Liver (tissue), 9 donors: ENCODE measurements around the gene TWSG1. TPM values are rescaled to one million over a fixed set of nuclear protein-coding genes. Genes with fewer than 3 reads are reported as not detected.
"Not testable (repeated sequence)": the region's sequence is repeated elsewhere in the genome, so short reads cannot be mapped to it uniquely, and the experiment has no call there.

Experiments
- DNase-seq: peaks from one replicate; pipeline ENCODE4 v3.0.0-alpha.2; 2017; ENCODE audit warnings: low spot score
- H3K27ac ChIP-seq, 2 donors: one replicate each; pipeline ENCODE4 v1.7.0; 2013; ENCODE audit warnings: inconsistent platforms in 2 of 2, low read length in 2 of 2, control low read depth in 1 of 2, low read depth in 1 of 2, mild to moderate bottlenecking in 1 of 2
- H3K27me3 ChIP-seq, 4 donors: one replicate each; pipeline versions ENCODE4 v1.6.1 to v1.7.0; 2013; ENCODE audit warnings: low read length in 3 of 4, inconsistent platforms in 1 of 4, mild to moderate bottlenecking in 1 of 4, moderate library complexity in 1 of 4; ENCODE audit not compliant: control insufficient read depth in 4 of 4, insufficient read depth in 4 of 4
- H3K36me3 ChIP-seq, 4 donors: one replicate each; pipeline versions ENCODE4 v1.6.1 to v1.7.0; 2013; ENCODE audit warnings: low read length in 3 of 4, mild to moderate bottlenecking in 3 of 4, low read depth in 1 of 4, moderate library complexity in 1 of 4; ENCODE audit not compliant: control insufficient read depth in 4 of 4, insufficient read depth in 3 of 4
- H3K4me1 ChIP-seq, 4 donors: one replicate each; pipeline versions ENCODE4 v1.6.1 to v1.7.0; 2013; ENCODE audit warnings: low read length in 3 of 4, mild to moderate bottlenecking in 3 of 4, moderate library complexity in 1 of 4; ENCODE audit not compliant: control insufficient read depth in 4 of 4, insufficient read depth in 4 of 4
- H3K4me3 ChIP-seq, 3 donors: one replicate each; pipeline versions ENCODE4 v1.6.1 to v1.7.0; 2013; ENCODE audit warnings: low read length in 3 of 3, control low read depth in 1 of 3, low read depth in 1 of 3, mild to moderate bottlenecking in 1 of 3
- H3K9ac ChIP-seq, 2 donors: one replicate each; pipeline ENCODE4 v1.7.0; 2013; ENCODE audit warnings: low read length in 2 of 2, mild to moderate bottlenecking in 2 of 2, moderate library complexity in 2 of 2, control low read depth in 1 of 2, low read depth in 1 of 2
- H3K9me3 ChIP-seq, 4 donors: one replicate each; pipeline versions ENCODE4 v1.6.1 to v1.7.0; 2013; ENCODE audit warnings: low read length in 3 of 4; ENCODE audit not compliant: control insufficient read depth in 4 of 4
- EGR1 ChIP-seq, 2 donors: IDR thresholded peaks; 2 replicates each; pipeline ENCODE4 v1.6.1; 2016 to 2018; ENCODE audit warnings: antibody characterized with exemption in 2 of 2, low read depth in 2 of 2
- FOXA1 ChIP-seq: IDR thresholded peaks from 2 replicates; pipeline ENCODE4 v1.6.1; 2016; ENCODE audit warnings: antibody characterized with exemption
- FOXA2 ChIP-seq: IDR thresholded peaks from 2 replicates; pipeline ENCODE4 v1.6.1; 2016; ENCODE audit warnings: antibody characterized with exemption
- HNF4A ChIP-seq, 2 donors: conservative IDR thresholded peaks; 2 replicates each; pipeline ENCODE4 v1.6.1; 2016; ENCODE audit warnings: antibody characterized with exemption in 2 of 2, mild to moderate bottlenecking in 2 of 2
- WGBS: extraction: QIAGEN DNeasy Blood & Tissue Kit; methylation state at CpG from one replicate; pipeline ENCODE4 v1.1.7; 2013; 5-methylcytosine and 5-hydroxymethylcytosine counted together
- polyA plus RNA-seq, 2 donors: library from polyadenylated mRNA; stranded (reverse) in 1 of 2; unstranded in 1 of 2; fragments of 200-250 nt in 1 of 2; fragments of >200 nt in 1 of 2; fragmentation: Nextera tagmentation in 1 of 2; extraction: Ambion mirVana in 1 of 2; gene quantifications; one replicate each; pipeline versions ENCODE4 v1.2.1 to v1.2.3, GENCODE V29; 2013 to 2015
- total RNA-seq, 2 donors: library from RNA; depleted of rRNA; stranded (reverse); fragments of >200 nt; gene quantifications; one replicate each; pipeline ENCODE4 v1.2.3, GENCODE V29; 2014
- TF ChIP-seq, protein P1 (sequence below): fragments of 150-350 bp; IDR thresholded peaks from 2 replicates; pipeline ENCODE4 v1.5.1; 2017; ENCODE audit warnings: improper control_type of control experiment, low read depth, low read length; ENCODE audit not compliant: missing input control
- donor health status: healthy.
- donor health status: healthy.
- donor health status: healthy.
- donor health status: healthy.
- donor health status: healthy.

The TWSG1 gene
- total and polyA plus RNA-seq, 4 donors = 3.9 to 11.1 (median 5.4) TPM

DNA sequence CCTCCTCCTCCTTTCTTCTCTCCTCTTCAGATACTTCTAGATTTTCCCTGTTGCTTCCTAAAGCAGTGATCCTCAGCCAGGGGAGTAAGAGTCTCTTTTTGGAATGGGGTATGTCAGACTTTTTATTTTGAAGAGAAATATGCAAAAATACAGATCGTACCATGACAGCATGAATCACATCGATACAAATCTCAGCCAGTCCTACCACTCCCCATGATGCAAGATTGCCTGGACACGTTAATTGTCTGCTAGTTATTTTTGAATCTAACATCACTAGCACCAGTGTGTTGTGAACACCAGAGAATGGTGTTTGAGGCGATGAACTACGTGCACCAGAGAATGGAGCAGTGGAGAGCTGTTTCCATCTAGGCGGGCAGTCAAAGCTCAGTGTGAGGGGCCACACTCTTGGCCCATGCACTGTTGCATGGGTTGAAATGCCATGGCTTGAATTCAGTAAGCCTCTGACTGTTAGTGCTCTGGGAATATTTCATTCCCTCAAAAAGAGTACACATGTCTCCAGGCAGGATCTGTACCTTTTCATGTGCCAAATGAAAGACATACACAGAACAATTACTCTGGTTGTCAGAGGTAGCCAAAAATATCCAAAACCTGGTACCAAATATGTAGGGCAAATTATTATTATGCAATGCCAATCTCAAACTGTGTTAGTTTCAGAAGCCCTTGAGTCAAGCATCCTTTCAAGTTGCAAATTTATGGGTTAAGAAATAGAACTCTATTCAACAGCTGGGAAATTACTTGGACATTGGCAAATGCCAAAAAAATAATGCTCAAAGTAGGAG is 94.5 kb downstream of the TWSG1 start:
- no peak overlapping the region for H3K4me3 ChIP-seq
- H3K27ac ChIP-seq = no peak overlapping the region
- H3K4me1 ChIP-seq = no peaks in the 10 kb centered on the region
- peaks cover 0 to 4% (median 2%) of the 10 kb centered on the region in 4 donors for H3K9me3 ChIP-seq
- 94% methylated on average over 6 of the region's 6 CpGs for WGBS
- TF ChIP-seq, protein P1, sequence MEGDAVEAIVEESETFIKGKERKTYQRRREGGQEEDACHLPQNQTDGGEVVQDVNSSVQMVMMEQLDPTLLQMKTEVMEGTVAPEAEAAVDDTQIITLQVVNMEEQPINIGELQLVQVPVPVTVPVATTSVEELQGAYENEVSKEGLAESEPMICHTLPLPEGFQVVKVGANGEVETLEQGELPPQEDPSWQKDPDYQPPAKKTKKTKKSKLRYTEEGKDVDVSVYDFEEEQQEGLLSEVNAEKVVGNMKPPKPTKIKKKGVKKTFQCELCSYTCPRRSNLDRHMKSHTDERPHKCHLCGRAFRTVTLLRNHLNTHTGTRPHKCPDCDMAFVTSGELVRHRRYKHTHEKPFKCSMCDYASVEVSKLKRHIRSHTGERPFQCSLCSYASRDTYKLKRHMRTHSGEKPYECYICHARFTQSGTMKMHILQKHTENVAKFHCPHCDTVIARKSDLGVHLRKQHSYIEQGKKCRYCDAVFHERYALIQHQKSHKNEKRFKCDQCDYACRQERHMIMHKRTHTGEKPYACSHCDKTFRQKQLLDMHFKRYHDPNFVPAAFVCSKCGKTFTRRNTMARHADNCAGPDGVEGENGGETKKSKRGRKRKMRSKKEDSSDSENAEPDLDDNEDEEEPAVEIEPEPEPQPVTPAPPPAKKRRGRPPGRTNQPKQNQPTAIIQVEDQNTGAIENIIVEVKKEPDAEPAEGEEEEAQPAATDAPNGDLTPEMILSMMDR = no peak
- TF ChIP-seq HNF4A (conservative IDR thresholded peaks at IDR 0.05) = no peak
- TF ChIP-seq FOXA1 = no peak
- DNase-seq = no peak
- no peaks in the 10 kb centered on the region for H3K27me3 ChIP-seq
- no peak overlapping the region for H3K9ac ChIP-seq
- H3K36me3 ChIP-seq = no peaks in the 10 kb centered on the region

DNA sequence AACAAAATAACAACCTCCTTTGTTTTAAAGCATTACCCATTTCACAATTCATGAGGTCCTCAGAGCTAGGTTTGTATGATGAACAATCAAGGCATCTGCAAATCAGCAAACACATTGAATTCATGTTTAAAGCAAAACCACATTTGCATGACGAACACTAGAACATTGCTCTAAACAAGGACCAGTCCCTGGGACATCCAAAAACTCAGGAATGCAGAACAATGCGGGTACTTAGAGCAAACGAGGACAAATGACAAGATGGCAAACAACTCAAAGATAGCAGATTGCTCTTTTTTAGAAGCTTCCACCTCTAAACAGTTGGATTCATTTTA is 95.1 kb downstream of the TWSG1 start:
- no peak for DNase-seq
- Histone ChIP-seq H3K36me3 (no peaks in the 10 kb centered on the region), H3K27ac (no peak overlapping the region), H3K9me3 (peaks cover 0 to 4% (median 0%) of the 10 kb centered on the region in 4 donors), H3K4me3 (no peak overlapping the region), H3K9ac (no peak overlapping the region), H3K4me1 (no peaks in the 10 kb centered on the region), H3K27me3 (no peaks in the 10 kb centered on the region)
- TF ChIP-seq FOXA2 = no peak
- WGBS = 49% methylated on average over 3 of the region's 3 CpGs

DNA sequence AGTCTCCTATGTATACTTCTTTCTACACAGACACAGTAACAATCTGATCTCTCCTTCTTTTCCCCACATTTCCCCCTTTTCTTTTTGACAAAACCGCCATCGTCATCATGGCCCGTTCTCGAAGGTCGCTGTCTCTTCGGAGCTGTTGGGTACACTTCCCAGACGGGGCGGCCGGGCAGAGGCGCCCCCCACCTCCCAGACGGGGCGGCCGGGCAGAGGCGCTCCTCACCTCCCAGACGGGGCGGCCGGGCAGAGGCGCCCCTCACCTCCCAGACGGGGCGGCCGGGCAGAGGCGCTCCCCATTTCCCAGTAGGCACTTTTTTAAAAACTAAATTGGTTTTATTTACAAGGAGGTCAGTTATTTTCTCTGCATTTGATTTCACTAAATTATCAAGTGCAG is 95.7 kb downstream of the TWSG1 start:
- not testable (repeated sequence) for H3K36me3 ChIP-seq, H3K27me3 ChIP-seq, H3K9ac ChIP-seq, H3K9me3 ChIP-seq, H3K4me3 ChIP-seq, H3K4me1 ChIP-seq, DNase-seq, H3K27ac ChIP-seq
- 95% methylated on average over 22 of the region's 22 CpGs for WGBS

DNA sequence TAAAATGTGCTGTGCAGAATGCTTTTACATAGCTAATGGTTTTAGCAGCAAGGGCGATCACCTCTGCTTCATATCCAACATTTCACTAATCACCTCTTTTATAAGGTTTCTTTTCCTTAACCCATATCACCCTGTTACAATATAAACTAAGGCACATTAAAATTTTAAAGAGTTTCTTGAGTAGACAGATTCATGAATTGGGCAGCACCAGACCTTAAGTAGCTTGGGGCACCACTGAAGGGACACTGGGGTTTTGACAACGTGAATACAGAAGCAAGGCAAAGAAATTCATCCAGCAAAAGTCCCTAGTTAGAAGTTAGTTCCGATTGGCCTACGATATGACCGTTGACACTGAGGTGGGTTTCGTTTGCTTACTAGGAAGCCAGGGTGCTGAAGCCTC is 96.7 kb downstream of the TWSG1 start:
- H3K27ac ChIP-seq = no peak overlapping the region
- H3K4me3 ChIP-seq = no peak overlapping the region
- no peak for DNase-seq
- H3K27me3 ChIP-seq = no peaks in the 10 kb centered on the region
- no peak overlapping the region for H3K9ac ChIP-seq
- no peaks in the 10 kb centered on the region for H3K4me1 ChIP-seq
- H3K9me3 ChIP-seq = no peaks in the 10 kb centered on the region
- 91% methylated on average over 6 of the region's 6 CpGs for WGBS
- TF ChIP-seq EGR1 (IDR thresholded peaks at IDR 0.05; ENCODE audit: low read depth in 2 of 2) = no peak
- no peaks in the 10 kb centered on the region for H3K36me3 ChIP-seq

DNA sequence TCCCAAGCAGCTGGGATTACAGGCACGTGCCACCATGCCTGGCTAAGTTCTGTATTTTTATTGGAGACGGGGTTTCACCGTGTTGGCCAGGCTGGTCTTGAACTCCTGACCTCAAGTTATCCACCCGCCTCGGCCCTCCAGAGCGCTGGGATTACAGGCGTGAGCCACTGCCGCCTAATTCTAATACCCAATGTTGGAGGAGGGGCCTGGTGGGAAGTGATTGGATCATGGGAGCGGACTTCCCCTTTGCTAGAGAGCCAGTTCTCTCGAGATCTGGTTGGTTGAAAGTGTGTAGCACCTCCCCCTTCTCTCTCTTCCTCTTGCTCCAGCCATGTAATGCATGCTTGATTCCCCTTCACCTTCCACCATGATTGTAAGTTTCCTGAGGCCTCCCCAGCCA is 98.5 kb downstream of the TWSG1 start:
- not testable (repeated sequence) for DNase-seq

More for the DNA sequence above, 98.5 kb downstream of the TWSG1 start:
- not testable (repeated sequence) for H3K36me3 ChIP-seq, H3K9ac ChIP-seq, H3K4me3 ChIP-seq, H3K27ac ChIP-seq, H3K4me1 ChIP-seq, H3K27me3 ChIP-seq, H3K9me3 ChIP-seq
- 93% methylated on average over 10 of the region's 10 CpGs for WGBS
